RWPE1 (cell line): ENCODE results near the gene TULP3.
A peak's percentile ranks its signal among the peaks of the same experiment; 100 is the strongest.

ENCODE experiments used
- CTCF ChIA-PET: fragments of 350-600 bp; sonication (Branson Sonifier 250); formaldehyde crosslinking; extraction: SDS; loops from one replicate; lab custom pipeline; 2021; lab: Yijun Ruan, JAX
- POLR2A ChIA-PET: fragments of 400-600 bp; formaldehyde crosslinking; extraction: SDS; loops from one replicate; lab custom pipeline; 2020; ENCODE audit warnings: antibody characterized with exemption; ENCODE audit not compliant: low non-redundant PET; lab: Yijun Ruan, JAX
- DNase-seq: peaks from one replicate; pipeline ENCODE4 v3.0.0; 2012; ENCODE audit warnings: low spot score
- H3K27ac ChIP-seq: fragments of 450-650 bp; 2 replicates; pipeline ENCODE4 v1.5.1; 2017
- CTCF ChIP-seq: fragments of 450-650 bp; conservative IDR thresholded peaks from 2 replicates; pipeline ENCODE4 v1.5.1; 2017; ENCODE audit warnings: low read depth, mild to moderate bottlenecking

The TULP3 gene

GRCh38 chr12:2941524-2941923 lies 50.8 kb downstream of the TULP3 start:
- no peak for TF ChIP-seq CTCF
- CTCF ChIA-PET: interaction anchor here (0.6 kb wide), 1 partner anchor 863 kb away, joined by 3 read pairs; no protein-coding TSS in a partner anchor
- H3K27ac ChIP-seq: no peak overlapping the region
- no peak for DNase-seq
- POLR2A ChIA-PET: no interaction called here

GRCh38 chr12:2944401-2945047 lies 53.8 kb downstream of the TULP3 start:
- POLR2A ChIA-PET: no interaction called here
- DNase-seq: peak; percentile 45

GRCh38 chr12:2949411-2949810 lies 58.7 kb downstream of the TULP3 start:
- CTCF ChIA-PET: interaction anchor here (0.6 kb wide), 1 partner anchor 66 kb away, joined by 3 read pairs; no protein-coding TSS in a partner anchor
- POLR2A ChIA-PET: no interaction called here
- TF ChIP-seq CTCF: no peak
- DNase-seq: no peak
- no peak overlapping the region for H3K27ac ChIP-seq

More at GRCh38 chr12:2944401-2945047, 53.8 kb downstream of the TULP3 start:
- H3K27ac ChIP-seq: no peak overlapping the region
- peak; percentile 72 for TF ChIP-seq CTCF
- CTCF ChIA-PET: interaction anchor here (0.6 to 1.4 kb wide), 9 partner anchors 9 to 385 kb away, joined by 3 to 5 read pairs (median 3); no protein-coding TSS in a partner anchor

- POLR2A ChIA-PET: interaction anchor here (0.5 kb wide), 1 partner anchor 1134 kb away, joined by 3 read pairs; no protein-coding TSS in a partner anchor
- TF ChIP-seq CTCF: no peak
- no peak for DNase-seq
- CTCF ChIA-PET: no interaction called here
- no peak overlapping the region for H3K27ac ChIP-seq
Measured at GRCh38 chr12:2955888-2956287, 65.2 kb downstream of the TULP3 start.

GRCh38 chr12:2957816-2958431 lies 67.2 kb downstream of the TULP3 start:
- TF ChIP-seq CTCF: no peak
- POLR2A ChIA-PET: no interaction called here
- H3K27ac ChIP-seq: peak overlapping the region; percentile 92
- no peak for DNase-seq
- CTCF ChIA-PET: no interaction called here

- peak; percentile 87 for DNase-seq
- TF ChIP-seq CTCF: no peak
- ChIA-PET CTCF (no interaction called here), POLR2A (no interaction called here)
- peak overlapping the region; percentile 92 for H3K27ac ChIP-seq
Measured at GRCh38 chr12:2958432-2959191, 67.9 kb downstream of the TULP3 start.
